SK-N-SH (cell line): ENCODE results near the gene MRPS17. TPM values are rescaled to one million over a fixed set of nuclear protein-coding genes. Genes with fewer than 3 reads are reported as not detected.

Experiments used
- CTCF ChIA-PET: fragments of 300-600, 350-600 bp; formaldehyde crosslinking; extraction: SDS; loops from one replicate; lab custom pipeline; 2021; lab: Yijun Ruan, JAX
- POLR2A ChIA-PET: fragments of 350-600 bp; sonication (Branson Sonifier 250); formaldehyde crosslinking; extraction: SDS; loops from one replicate; lab custom pipeline; 2020; ENCODE audit warnings: antibody characterized with exemption, inconsistent platforms; lab: Yijun Ruan, JAX
- DNase-seq: peaks from one replicate; pipeline ENCODE4 v3.0.0; 2012
- H2AFZ ChIP-seq: fragments of 200-600 bp; sonication (generic); 2 replicates; pipeline ENCODE4 v1.8.1; 2016; ENCODE audit warnings: antibody characterized with exemption, mild to moderate bottlenecking, low read depth
- H3F3A ChIP-seq: fragments of 200-600 bp; sonication (generic); replicated peaks from 2 replicates; pipeline ENCODE3; 2016; ENCODE audit warnings: antibody characterized with exemption, mild to moderate bottlenecking; ENCODE audit not compliant: insufficient read depth
- H3K27ac ChIP-seq, 2 experiments: fragments of 200-500 bp in 1 of 2; fragments of 200-600 bp in 1 of 2; sonication (Bioruptor generic) in 1 of 2; sonication (generic), shearing (Covaris generic) in 1 of 2; 2 replicates each; pipeline versions ENCODE4 v1.5.1 to v1.6.1; 2014 to 2016; ENCODE audit warnings: low read depth in 2 of 2, inconsistent platforms in 1 of 2, low read length in 1 of 2, mild to moderate bottlenecking in 1 of 2, mixed read lengths in 1 of 2
- H3K27me3 ChIP-seq: fragments of 200-600 bp; sonication (generic), shearing (Covaris generic); 2 replicates; pipeline ENCODE4 v1.6.1; 2016; ENCODE audit warnings: mixed run types; ENCODE audit not compliant: insufficient read depth
- H3K36me3 ChIP-seq, 2 experiments: fragments of 200-500 bp in 1 of 2; fragments of 200-600 bp in 1 of 2; sonication (Bioruptor generic) in 1 of 2; sonication (generic) in 1 of 2; replicated peaks in 1 of 2; 2 replicates each; pipeline versions ENCODE3 to v1.5.1; 2014 to 2016; ENCODE audit warnings: low read length in 1 of 2, mild to moderate bottlenecking in 1 of 2; ENCODE audit not compliant: insufficient read depth in 2 of 2, control insufficient read depth in 1 of 2
- H3K4me1 ChIP-seq, 2 experiments: fragments of 200-500 bp in 1 of 2; fragments of 200-600 bp in 1 of 2; sonication (Bioruptor generic) in 1 of 2; sonication (generic), shearing (Covaris generic) in 1 of 2; 2 replicates each; pipeline versions ENCODE4 v1.5.1 to v1.6.1; 2014 to 2016; ENCODE audit warnings: low read depth in 1 of 2, low read length in 1 of 2, mixed run types in 1 of 2; ENCODE audit not compliant: insufficient read depth in 2 of 2, control insufficient read depth in 1 of 2
- H3K4me2 ChIP-seq: fragments of 200-600 bp; sonication (generic), shearing (Covaris generic); 2 replicates; pipeline ENCODE4 v1.6.1; 2017; ENCODE audit warnings: mixed run types
- H3K4me3 ChIP-seq, 2 experiments: fragments of 200-500 bp in 1 of 2; fragments of 200-600 bp in 1 of 2; sonication (Bioruptor generic) in 1 of 2; sonication (generic), shearing (Covaris generic) in 1 of 2; 2 replicates each; pipeline versions ENCODE4 v1.5.1 to v1.8.1; 2014 to 2016; ENCODE audit warnings: low read depth in 2 of 2, inconsistent platforms in 1 of 2, low read length in 1 of 2, mild to moderate bottlenecking in 1 of 2, mixed read lengths in 1 of 2, moderate library complexity in 1 of 2
- H3K79me2 ChIP-seq: fragments of 200-600 bp; sonication (generic); 2 replicates; pipeline ENCODE4 v1.8.1; 2017; ENCODE audit warnings: mild to moderate bottlenecking; ENCODE audit not compliant: insufficient read depth
- H3K9ac ChIP-seq: fragments of 200-600 bp; sonication (generic); 2 replicates; pipeline ENCODE4 v1.6.1; 2017; ENCODE audit warnings: mixed run types
- H3K9me2 ChIP-seq: fragments of 200-600 bp; sonication (generic); 2 replicates; pipeline ENCODE4 v1.6.1; 2017; ENCODE audit warnings: mixed run types
- H3K9me3 ChIP-seq: fragments of 200-600 bp; sonication (generic); 2 replicates; pipeline ENCODE4 v1.6.1; 2017; ENCODE audit warnings: mixed run types, mild to moderate bottlenecking, moderate library complexity
- H4K20me1 ChIP-seq: fragments of 200-600 bp; sonication (generic); 2 replicates; pipeline ENCODE4 v1.6.1; 2017; ENCODE audit warnings: mild to moderate bottlenecking, mixed run types; ENCODE audit not compliant: insufficient read depth
- ELF1 ChIP-seq: IDR thresholded peaks from 2 replicates; pipeline ENCODE4 v1.4.0; 2012
- EZH2phosphoT487 ChIP-seq: fragments of 200-600 bp; sonication (generic); IDR thresholded peaks from 2 replicates; pipeline ENCODE4 v1.6.1; 2017; ENCODE audit warnings: low read depth, mixed run types, mild to moderate bottlenecking, antibody characterized with exemption, moderate library complexity, borderline replicate concordance
- FOXJ3 ChIP-seq: sonication (generic); formaldehyde crosslinking; IDR thresholded peaks from 2 replicates; pipeline ENCODE4 v1.5.1; 2020; ENCODE audit warnings: mild to moderate bottlenecking, missing genetic modification reagents
- GABPA ChIP-seq: IDR thresholded peaks from 2 replicates; pipeline ENCODE4 v1.4.0; 2012; ENCODE audit warnings: low read depth, mild to moderate bottlenecking
- GATA2 ChIP-seq: sonication (generic); formaldehyde crosslinking; IDR thresholded peaks from 2 replicates; pipeline ENCODE4 v1.5.0; 2020; ENCODE audit warnings: mild to moderate bottlenecking, missing genetic modification reagents
- IRF3 ChIP-seq: fragments of 150-350 bp; IDR thresholded peaks from 2 replicates; pipeline ENCODE4 v1.6.1; 2016; ENCODE audit warnings: mild to moderate bottlenecking, low read depth, low read length
- POLR2AphosphoS5 ChIP-seq: IDR thresholded peaks from 2 replicates; pipeline ENCODE4 v1.6.1; 2012; ENCODE audit warnings: low read depth, low read length
- RAD21 ChIP-seq: IDR thresholded peaks from 2 replicates; pipeline ENCODE4 v1.6.1; 2012; ENCODE audit warnings: mild to moderate bottlenecking, low read length
- SIN3A ChIP-seq: IDR thresholded peaks from 2 replicates; pipeline ENCODE4 v1.6.1; 2012; ENCODE audit warnings: low read depth, mild to moderate bottlenecking, low read length, moderate library complexity, borderline replicate concordance
- SMC3 ChIP-seq: IDR thresholded peaks from 2 replicates; pipeline ENCODE4 v1.6.1; 2012; ENCODE audit warnings: low read depth, low read length, improper control_type of control experiment
- TAF1 ChIP-seq: IDR thresholded peaks from 2 replicates; pipeline ENCODE4 v1.6.1; 2012; ENCODE audit warnings: low read depth, mild to moderate bottlenecking, low read length, moderate library complexity, borderline replicate concordance
- USF1 ChIP-seq: IDR thresholded peaks from 2 replicates; pipeline ENCODE4 v1.4.0; 2012; ENCODE audit warnings: low read depth, borderline replicate concordance
- YY1 ChIP-seq: IDR thresholded peaks from 2 replicates; pipeline ENCODE4 v1.4.0; 2012; ENCODE audit warnings: low read depth, mild to moderate bottlenecking
- ZBTB33 ChIP-seq: IDR thresholded peaks from 2 replicates; pipeline ENCODE4 v1.4.0; 2012; ENCODE audit warnings: low read depth, borderline replicate concordance
- WGBS: methylation state at CpG from one replicate; pipeline ENCODE4 v1.1.6; 2017; ENCODE audit warnings: low lambda C conversion rate; 5-methylcytosine and 5-hydroxymethylcytosine counted together
- polyA plus RNA-seq, 3 experiments: library from polyadenylated mRNA; depleted of rRNA; stranded (reverse); fragments of >200 nt; gene quantifications; 2 replicates each; pipeline ENCODE4 v1.2.3, GENCODE V29; 2012

The MRPS17 gene
- polyA plus RNA-seq, 1 of the 3 experiments (the other 2 are of a cell fraction), result 17.4 TPM

- TF ChIP-seq RAD21 (no peak), IRF3 (no peak)
- TF ChIP-seq, all 33 proteins: peak for 0
Measured at GRCh38 chr7:55917771-55918170, 33.9 kb upstream of the MRPS17 start (continued).

GRCh38 chr7:55928006-55928767 lies 23.5 kb upstream of the MRPS17 start:
- H3K4me3 ChIP-seq, result no peak overlapping the region
- 89% methylated on average over 5 of the region's 5 CpGs for WGBS
- TF ChIP-seq ZBTB33 (no peak), GABPA (no peak), USF1 (no peak), FOXJ3 (CRISPR knock-in tag) (no peak), SIN3A (no peak), YY1 (no peak), IRF3 (no peak), GATA2 (CRISPR knock-in tag) (no peak), ELF1 (no peak), TAF1 (no peak), POLR2AphosphoS5 (no peak), SMC3 (no peak), EZH2phosphoT487 (no peak), RAD21 (no peak)
- CTCF ChIA-PET, result no interaction called here
- no peaks in the 10 kb centered on the region for H3K9me3 ChIP-seq
- no peaks in the 10 kb centered on the region for H3K27me3 ChIP-seq
- no peak for DNase-seq
- no peaks in the 10 kb centered on the region for H3K4me1 ChIP-seq
- POLR2A ChIA-PET, result no interaction called here
- no peak overlapping the region for H3K9ac ChIP-seq
- no peaks in the 10 kb centered on the region for H3F3A ChIP-seq
- H3K36me3 ChIP-seq, result no peaks in the 10 kb centered on the region
- H4K20me1 ChIP-seq, result no peaks in the 10 kb centered on the region
- H3K4me2 ChIP-seq, result no peak overlapping the region
- H2AFZ ChIP-seq, result no peak overlapping the region
- H3K79me2 ChIP-seq, result no peaks in the 10 kb centered on the region
- H3K27ac ChIP-seq, result no peak overlapping the region
- H3K9me2 ChIP-seq, result no peaks in the 10 kb centered on the region
